Mesendoderm (in vitro differentiated cells): ENCODE data around the gene LRWD1.

Source experiments
- DNase-seq: peaks from one replicate; pipeline ENCODE4 v3.0.0; 2013
- H2AK5ac ChIP-seq: 2 replicates; pipeline ENCODE4 v1.6.1; 2013; ENCODE audit warnings: low read length, inconsistent platforms
- H2BK120ac ChIP-seq: 2 replicates; pipeline ENCODE4 v1.6.1; 2013; ENCODE audit warnings: low read depth, mild to moderate bottlenecking, low read length, moderate library complexity, mixed read lengths
- H2BK15ac ChIP-seq: replicated peaks from 2 replicates; pipeline ENCODE4 v1.6.1; 2013; ENCODE audit warnings: low read depth, mild to moderate bottlenecking, moderate library complexity
- H2BK5ac ChIP-seq: 2 replicates; pipeline ENCODE4 v1.6.1; 2013; ENCODE audit warnings: low read length, inconsistent platforms
- H3K18ac ChIP-seq: 2 replicates; pipeline ENCODE4 v1.6.1; 2013; ENCODE audit warnings: mild to moderate bottlenecking, low read length, mixed read lengths
- H3K23ac ChIP-seq: one replicate; pipeline ENCODE4 v1.6.1; 2013; ENCODE audit warnings: low read length
- H3K27ac ChIP-seq: 2 replicates; pipeline ENCODE4 v1.5.1; 2013; ENCODE audit warnings: low read depth, mild to moderate bottlenecking, inconsistent platforms, low read length, moderate library complexity
- H3K27me3 ChIP-seq: 2 replicates; pipeline ENCODE4 v1.6.1; 2013; ENCODE audit warnings: low read length, control low read depth, mild to moderate bottlenecking, inconsistent platforms; ENCODE audit not compliant: insufficient read depth, poor library complexity
- H3K36me3 ChIP-seq: 2 replicates; pipeline ENCODE4 v1.6.1; 2013; ENCODE audit warnings: low read length, inconsistent platforms; ENCODE audit not compliant: control insufficient read depth, insufficient read depth
- H3K4ac ChIP-seq: one replicate; pipeline ENCODE4 v1.6.1; 2013; ENCODE audit warnings: low read depth, mild to moderate bottlenecking, low read length, moderate library complexity
- H3K4me1 ChIP-seq: 2 replicates; pipeline ENCODE4 v1.6.1; 2013; ENCODE audit warnings: low read depth, low read length, inconsistent platforms; ENCODE audit not compliant: control insufficient read depth
- H3K4me2 ChIP-seq: 2 replicates; pipeline ENCODE4 v1.6.1; 2013; ENCODE audit warnings: low read length
- H3K4me3 ChIP-seq: 2 replicates; pipeline ENCODE4 v1.5.1; 2013; ENCODE audit warnings: mild to moderate bottlenecking, low read length
- H3K56ac ChIP-seq: one replicate; pipeline ENCODE4 v1.6.1; 2013; ENCODE audit warnings: low read length
- H3K79me1 ChIP-seq: 2 replicates; pipeline ENCODE4 v1.6.1; 2013; ENCODE audit warnings: low read length, inconsistent platforms
- H3K79me2 ChIP-seq: 2 replicates; pipeline ENCODE4 v1.6.1; 2013; ENCODE audit warnings: mild to moderate bottlenecking, low read length; ENCODE audit not compliant: control insufficient read depth, insufficient read depth
- H3K9ac ChIP-seq: 2 replicates; pipeline ENCODE4 v1.6.1; 2013; ENCODE audit warnings: low read length, inconsistent platforms
- H4K5ac ChIP-seq: one replicate; pipeline ENCODE4 v1.6.1; 2013; ENCODE audit warnings: low read length
- H4K8ac ChIP-seq: one replicate; pipeline ENCODE4 v1.6.1; 2013; ENCODE audit warnings: low read depth, mild to moderate bottlenecking, control low read depth, low read length, moderate library complexity
- WGBS: extraction: QIAGEN DNeasy Blood & Tissue Kit; methylation state at CpG from one replicate; pipeline ENCODE4 v1.1.7; 2013; ENCODE audit warnings: low lambda C conversion rate, missing lambda C conversion rate; ENCODE audit not compliant: insufficient coverage; ENCODE audit errors: extremely low coverage; 5-methylcytosine and 5-hydroxymethylcytosine counted together

LRWD1 gene

GRCh38 chr7:102434039-102434486 lies 30.7 kb upstream of the LRWD1 start:
- H3K27ac ChIP-seq = no peak overlapping the region
- no peak overlapping the region for H2BK120ac ChIP-seq
- peak overlapping the region; percentile 68 for H3K56ac ChIP-seq
- peaks cover 7% of the 10 kb centered on the region for H3K4me1 ChIP-seq
- H3K18ac ChIP-seq = no peak overlapping the region
- H4K5ac ChIP-seq = no peak overlapping the region
- no peak for DNase-seq
- H3K79me1 ChIP-seq = no peaks in the 10 kb centered on the region
- H4K8ac ChIP-seq = no peak overlapping the region
- H3K36me3 ChIP-seq = no peaks in the 10 kb centered on the region
- no peak overlapping the region for H3K23ac ChIP-seq
- no peak overlapping the region for H2BK5ac ChIP-seq
- no CpG with 5 or more reads among the region's 9 CpGs for WGBS
- H3K4me3 ChIP-seq = peak overlapping the region; percentile 66
- H2AK5ac ChIP-seq = no peak overlapping the region
- H3K9ac ChIP-seq = peak overlapping the region; percentile 74
- H3K4me2 ChIP-seq = peak overlapping the region; percentile 71
- H2BK15ac ChIP-seq = no peak overlapping the region
- no peak overlapping the region for H3K4ac ChIP-seq
- no peaks in the 10 kb centered on the region for H3K27me3 ChIP-seq
- no peaks in the 10 kb centered on the region for H3K79me2 ChIP-seq

- Histone ChIP-seq H3K9ac (no peak overlapping the region), H2BK15ac (no peak overlapping the region), H3K79me2 (no peaks in the 10 kb centered on the region), H3K23ac (no peak overlapping the region), H3K27me3 (no peaks in the 10 kb centered on the region), H2AK5ac (no peak overlapping the region), H4K5ac (no peak overlapping the region), H3K4me2 (no peak overlapping the region), H2BK120ac (no peak overlapping the region), H3K56ac (no peak overlapping the region), H3K27ac (no peak overlapping the region), H3K4me1 (peaks cover 7% of the 10 kb centered on the region), H4K8ac (no peak overlapping the region), H3K36me3 (no peaks in the 10 kb centered on the region), H3K4ac (no peak overlapping the region), H3K79me1 (no peaks in the 10 kb centered on the region), H2BK5ac (no peak overlapping the region), H3K4me3 (no peak overlapping the region), H3K18ac (no peak overlapping the region)
- no CpG with 5 or more reads among the region's 10 CpGs for WGBS
- no peak for DNase-seq
These were observed 28.7 kb upstream of the LRWD1 start for GRCh38 chr7:102436118-102436517.

GRCh38 chr7:102439963-102440795 lies 24.6 kb upstream of the LRWD1 start:
- WGBS = no CpG with 5 or more reads among the region's 17 CpGs
- peaks cover 2% of the 10 kb centered on the region for H3K36me3 ChIP-seq
- H2AK5ac ChIP-seq = no peak overlapping the region
- H3K27ac ChIP-seq = peak overlapping the region; percentile 51
- H2BK5ac ChIP-seq = no peak overlapping the region
- no peak overlapping the region for H3K56ac ChIP-seq
- H3K4me1 ChIP-seq = no peaks in the 10 kb centered on the region
- no peak overlapping the region for H4K5ac ChIP-seq
- H3K9ac ChIP-seq = no peak overlapping the region
- no peak overlapping the region for H3K4ac ChIP-seq
- H2BK15ac ChIP-seq = no peak overlapping the region
- H3K18ac ChIP-seq = no peak overlapping the region
- no peaks in the 10 kb centered on the region for H3K79me1 ChIP-seq
- no peaks in the 10 kb centered on the region for H3K27me3 ChIP-seq
- peak; percentile 89 for DNase-seq
- no peak overlapping the region for H3K4me3 ChIP-seq
- H3K79me2 ChIP-seq = no peaks in the 10 kb centered on the region
- H3K23ac ChIP-seq = no peak overlapping the region
- no peak overlapping the region for H2BK120ac ChIP-seq
- no peak overlapping the region for H4K8ac ChIP-seq
- H3K4me2 ChIP-seq = no peak overlapping the region

- no CpG with 5 or more reads among the region's 17 CpGs for WGBS
- no peak overlapping the region for H2BK15ac ChIP-seq
- H3K4me3 ChIP-seq = no peak overlapping the region
These were observed 19.7 kb upstream of the LRWD1 start for GRCh38 chr7:102444961-102445673.

GRCh38 chr7:102445674-102446071 lies 19.1 kb upstream of the LRWD1 start:
- no CpG with 5 or more reads among the region's 2 CpGs for WGBS
- Histone ChIP-seq H3K27ac (no peak overlapping the region), H4K8ac (no peak overlapping the region), H2AK5ac (no peak overlapping the region), H3K4ac (no peak overlapping the region), H3K23ac (no peak overlapping the region), H3K4me1 (no peaks in the 10 kb centered on the region), H3K4me3 (no peak overlapping the region), H4K5ac (no peak overlapping the region), H2BK120ac (no peak overlapping the region), H3K27me3 (no peaks in the 10 kb centered on the region), H3K9ac (no peak overlapping the region), H3K18ac (no peak overlapping the region), H3K4me2 (no peak overlapping the region), H2BK5ac (no peak overlapping the region), H3K56ac (no peak overlapping the region), H3K36me3 (peaks cover 2% of the 10 kb centered on the region), H3K79me2 (no peaks in the 10 kb centered on the region), H2BK15ac (no peak overlapping the region), H3K79me1 (no peaks in the 10 kb centered on the region)
- DNase-seq = no peak

More at GRCh38 chr7:102444961-102445673, 19.7 kb upstream of the LRWD1 start:
- Histone ChIP-seq H3K9ac (no peak overlapping the region), H2BK5ac (no peak overlapping the region), H3K79me1 (no peaks in the 10 kb centered on the region), H3K36me3 (peaks cover 2% of the 10 kb centered on the region), H3K56ac (no peak overlapping the region), H4K5ac (no peak overlapping the region), H2AK5ac (no peak overlapping the region), H3K4me2 (no peak overlapping the region), H3K79me2 (no peaks in the 10 kb centered on the region), H3K27ac (no peak overlapping the region), H4K8ac (no peak overlapping the region), H2BK120ac (no peak overlapping the region), H3K4me1 (no peaks in the 10 kb centered on the region), H3K18ac (no peak overlapping the region), H3K23ac (no peak overlapping the region), H3K27me3 (no peaks in the 10 kb centered on the region), H3K4ac (no peak overlapping the region)
- DNase-seq = no peak
